GM12878 (cell line): Measurements from ENCODE around the gene ZNF568. TPM values are rescaled to one million over a fixed set of nuclear protein-coding genes. Genes with fewer than 3 reads are reported as not detected.

Source experiments
- CHD4 ChIP-seq: fragments of 200-600 bp; sonication (generic); IDR thresholded peaks from 2 replicates; pipeline ENCODE4 v1.6.1; 2016; ENCODE audit warnings: mild to moderate bottlenecking
- HDAC2 ChIP-seq: fragments of 200-600 bp; sonication (generic); IDR thresholded peaks from 2 replicates; pipeline ENCODE4 v1.6.1; 2017
- IKZF2 ChIP-seq, 2 experiments: fragments of 450-650 bp; IDR thresholded peaks; 2 replicates each; pipeline ENCODE4 v1.6.1; 2017; ENCODE audit warnings: mild to moderate bottlenecking in 2 of 2, moderate library complexity in 2 of 2
- IRF5 ChIP-seq: fragments of 450-650 bp; IDR thresholded peaks from 2 replicates; pipeline ENCODE4 v1.6.1; 2017; ENCODE audit warnings: borderline replicate concordance
- MEF2B ChIP-seq: fragments of 450-650 bp; IDR thresholded peaks from 2 replicates; pipeline ENCODE4 v1.6.1; 2018; ENCODE audit warnings: mild to moderate bottlenecking, moderate library complexity; ENCODE audit not compliant: partially characterized antibody, poor library complexity, severe bottlenecking
- MTA3 ChIP-seq: IDR thresholded peaks from 2 replicates; pipeline ENCODE4 v1.6.1; 2012; ENCODE audit warnings: low read length, inconsistent platforms, borderline replicate concordance
- MXI1 ChIP-seq: fragments of 150-350 bp; IDR thresholded peaks from 2 replicates; pipeline ENCODE4 v1.6.1; 2011; ENCODE audit warnings: low read depth, mild to moderate bottlenecking, inconsistent platforms, low read length, improper control_type of control experiment
- NR2C2 ChIP-seq: IDR thresholded peaks from 2 replicates; pipeline ENCODE4 v1.6.1; 2011; ENCODE audit warnings: borderline replicate concordance, low read depth; ENCODE audit not compliant: control insufficient read depth, insufficient read length
- PML ChIP-seq: IDR thresholded peaks from 2 replicates; pipeline ENCODE4 v1.6.1; 2012; ENCODE audit warnings: low read length, inconsistent platforms
- REST ChIP-seq: IDR thresholded peaks from 2 replicates; pipeline ENCODE4 v1.6.1; 2012; ENCODE audit warnings: mild to moderate bottlenecking, low read depth, low read length
- SIN3A ChIP-seq: IDR thresholded peaks from 2 replicates; pipeline ENCODE4 v1.6.1; 2012; ENCODE audit warnings: low read depth, low read length, improper control_type of control experiment
- SREBF1 ChIP-seq: IDR thresholded peaks from 2 replicates; pipeline ENCODE4 v1.6.1; 2012; ENCODE audit warnings: mild to moderate bottlenecking, low read length
- STAT3 ChIP-seq: IDR thresholded peaks from 2 replicates; pipeline ENCODE4 v1.6.1; 2011; ENCODE audit warnings: low read depth, low read length, improper control_type of control experiment
- USF1 ChIP-seq: IDR thresholded peaks from 2 replicates; pipeline ENCODE4 v1.6.1; 2011; ENCODE audit warnings: borderline replicate concordance, low read depth, mild to moderate bottlenecking, moderate library complexity, mixed read lengths, low read length; ENCODE audit not compliant: insufficient read depth; ENCODE audit errors: extremely low read length
- polyA plus RNA-seq, 11 experiments: library from polyadenylated mRNA; depleted of rRNA in 4 of 11; unstranded in 6 of 11; stranded (reverse) in 5 of 11; fragments of >200 nt; fragmentation: Nextera tagmentation in 4 of 11; fragmentation: Illumina TruSeq in 1 of 11; extraction: Ambion mirVana in 4 of 11; extraction: Trizol in 1 of 11; gene quantifications; 1 replicate in 1 of 11; 2 replicates in 10 of 11; pipeline versions ENCODE4 v1.2.1 to v1.2.3, GENCODE V29; 2011 to 2016; ENCODE audit warnings: inconsistent platforms in 2 of 11, missing spikeins in 2 of 11, low read depth in 1 of 11
- total RNA-seq, 4 experiments: library from RNA; depleted of rRNA in 3 of 4; stranded (reverse); fragments of >200 nt in 3 of 4; fragmentation: Illumina TruSeq in 1 of 4; extraction: Trizol in 1 of 4; gene quantifications; 2 replicates each; pipeline versions ENCODE4 v1.2.1 to v1.2.3, GENCODE V29; 2013 to 2021
- TF ChIP-seq, protein P1 (sequence below): fragments of 450-650 bp; IDR thresholded peaks from 2 replicates; pipeline ENCODE4 v1.6.1; 2014; ENCODE audit warnings: mild to moderate bottlenecking
- TF ChIP-seq, protein P2 (sequence below): fragments of 450-650 bp; IDR thresholded peaks from 2 replicates; pipeline ENCODE4 v1.6.1; 2017; ENCODE audit warnings: low read depth, mild to moderate bottlenecking, moderate library complexity

Gene ZNF568
- total and polyA plus RNA-seq, 10 of the 15 experiments (the other 5 are each of a cell fraction or from before 2014, with no cell fraction given): 0.16 to 0.77 (median 0.27) TPM

DNA sequence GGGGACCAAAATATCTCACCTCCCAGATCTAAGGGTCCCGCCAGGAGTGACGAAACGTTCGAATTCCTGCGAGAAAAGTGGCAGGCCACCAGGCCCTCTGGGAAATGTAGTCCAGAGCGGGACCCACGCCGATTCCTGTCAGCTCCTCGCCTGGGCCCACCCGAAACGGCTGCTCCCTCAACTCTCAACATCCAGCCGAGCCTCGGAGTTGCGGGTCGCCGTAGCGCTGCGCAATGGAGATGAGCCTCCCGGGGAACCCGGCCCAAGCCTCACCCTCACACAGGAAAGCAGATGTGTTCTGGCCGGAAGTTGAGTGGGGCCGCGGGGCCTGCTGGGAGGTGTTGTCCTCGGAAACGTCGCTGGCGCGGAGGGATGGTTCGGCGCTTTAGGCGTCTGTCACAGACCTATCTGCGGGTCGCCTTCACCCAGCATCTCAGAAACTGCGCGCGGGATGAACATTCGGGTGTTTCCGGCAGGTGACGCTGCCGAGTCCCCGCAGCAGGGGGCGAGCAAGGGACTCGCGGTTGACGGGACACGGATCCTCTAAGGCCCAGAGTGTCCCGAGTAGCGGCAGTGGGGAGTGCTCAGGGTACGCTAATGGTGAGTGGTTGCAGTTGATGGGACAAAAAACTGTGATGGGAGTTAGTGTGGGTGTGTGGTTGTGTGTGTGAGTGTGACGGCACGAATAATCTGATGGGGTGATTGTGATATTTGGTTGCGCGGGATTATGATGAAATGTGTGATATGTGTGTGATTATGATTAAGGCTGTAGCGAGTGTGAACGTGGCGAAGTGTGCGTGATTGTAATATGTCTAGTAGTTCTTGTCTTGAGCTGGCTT lies at the start of gene ZNF568, which contains the start of gene ZNF829 (continued):
- TF ChIP-seq MTA3 (no peak), REST (no peak), IKZF2 (IDR thresholded peaks at IDR 0.05) (no peak), PML (no peak; the same call in 1 of the 2 replicates), CHD4 (no peak), MXI1 (no peak), STAT3 (no peak), NR2C2 (no peak), HDAC2 (no peak), USF1 (peak; percentile 24), SIN3A (no peak), IRF5 (no peak), SREBF1 (no peak), MEF2B (no peak)
- TF ChIP-seq, protein P1, sequence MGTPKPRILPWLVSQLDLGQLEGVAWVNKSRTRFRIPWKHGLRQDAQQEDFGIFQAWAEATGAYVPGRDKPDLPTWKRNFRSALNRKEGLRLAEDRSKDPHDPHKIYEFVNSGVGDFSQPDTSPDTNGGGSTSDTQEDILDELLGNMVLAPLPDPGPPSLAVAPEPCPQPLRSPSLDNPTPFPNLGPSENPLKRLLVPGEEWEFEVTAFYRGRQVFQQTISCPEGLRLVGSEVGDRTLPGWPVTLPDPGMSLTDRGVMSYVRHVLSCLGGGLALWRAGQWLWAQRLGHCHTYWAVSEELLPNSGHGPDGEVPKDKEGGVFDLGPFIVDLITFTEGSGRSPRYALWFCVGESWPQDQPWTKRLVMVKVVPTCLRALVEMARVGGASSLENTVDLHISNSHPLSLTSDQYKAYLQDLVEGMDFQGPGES: no peak
- TF ChIP-seq, protein P2, sequence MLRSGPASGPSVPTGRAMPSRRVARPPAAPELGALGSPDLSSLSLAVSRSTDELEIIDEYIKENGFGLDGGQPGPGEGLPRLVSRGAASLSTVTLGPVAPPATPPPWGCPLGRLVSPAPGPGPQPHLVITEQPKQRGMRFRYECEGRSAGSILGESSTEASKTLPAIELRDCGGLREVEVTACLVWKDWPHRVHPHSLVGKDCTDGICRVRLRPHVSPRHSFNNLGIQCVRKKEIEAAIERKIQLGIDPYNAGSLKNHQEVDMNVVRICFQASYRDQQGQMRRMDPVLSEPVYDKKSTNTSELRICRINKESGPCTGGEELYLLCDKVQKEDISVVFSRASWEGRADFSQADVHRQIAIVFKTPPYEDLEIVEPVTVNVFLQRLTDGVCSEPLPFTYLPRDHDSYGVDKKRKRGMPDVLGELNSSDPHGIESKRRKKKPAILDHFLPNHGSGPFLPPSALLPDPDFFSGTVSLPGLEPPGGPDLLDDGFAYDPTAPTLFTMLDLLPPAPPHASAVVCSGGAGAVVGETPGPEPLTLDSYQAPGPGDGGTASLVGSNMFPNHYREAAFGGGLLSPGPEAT: no peak
